HEK293 (cell line): ENCODE measurements around the gene PFN2.

Experiments used
- CTCF ChIP-seq: fragments of 450-650 bp; formaldehyde crosslinking; IDR thresholded peaks from 2 replicates; pipeline ENCODE4 v1.5.1; 2016; ENCODE audit warnings: missing biosample characterization, missing genetic modification characterization
- REST ChIP-seq: fragments of 450-650 bp; formaldehyde crosslinking; IDR thresholded peaks from 2 replicates; pipeline ENCODE4 v1.5.1; 2016; ENCODE audit warnings: missing biosample characterization, missing genetic modification characterization
- ZSCAN16 ChIP-seq: fragments of 450-650 bp; formaldehyde crosslinking; IDR thresholded peaks from 2 replicates; pipeline ENCODE4 v1.5.1; 2016; ENCODE audit warnings: missing biosample characterization, missing genetic modification characterization
- TF ChIP-seq, protein P1 (sequence below): fragments of 450-650 bp; formaldehyde crosslinking; IDR thresholded peaks from 2 replicates; pipeline ENCODE4 v1.5.1; 2016; ENCODE audit warnings: missing biosample characterization, missing genetic modification characterization, low read depth

DNA sequence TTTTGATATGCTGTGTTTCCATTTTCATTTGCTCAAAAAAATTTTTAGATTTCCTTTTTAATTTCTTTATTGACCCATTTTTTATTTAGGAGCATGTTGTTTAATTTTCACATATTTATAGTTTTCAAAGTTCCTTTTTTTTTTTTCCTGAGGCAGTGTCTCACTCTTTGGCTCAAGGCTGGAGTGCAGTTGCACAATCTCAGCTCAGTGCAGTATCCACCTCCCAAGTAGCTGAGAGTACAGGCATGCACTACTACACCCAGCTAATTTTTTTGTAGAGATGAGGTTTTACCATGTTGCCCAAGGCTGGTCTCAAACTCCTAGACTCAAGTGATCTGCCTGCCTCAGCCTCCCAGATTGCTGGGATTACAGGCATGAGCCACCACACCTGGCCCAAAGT, 36.2 kb downstream of the PFN2 start:
- TF ChIP-seq ZSCAN16 (no peak), CTCF (tag by site-specific recombination) (no peak), REST (tag by site-specific recombination) (no peak)
- TF ChIP-seq, protein P1, sequence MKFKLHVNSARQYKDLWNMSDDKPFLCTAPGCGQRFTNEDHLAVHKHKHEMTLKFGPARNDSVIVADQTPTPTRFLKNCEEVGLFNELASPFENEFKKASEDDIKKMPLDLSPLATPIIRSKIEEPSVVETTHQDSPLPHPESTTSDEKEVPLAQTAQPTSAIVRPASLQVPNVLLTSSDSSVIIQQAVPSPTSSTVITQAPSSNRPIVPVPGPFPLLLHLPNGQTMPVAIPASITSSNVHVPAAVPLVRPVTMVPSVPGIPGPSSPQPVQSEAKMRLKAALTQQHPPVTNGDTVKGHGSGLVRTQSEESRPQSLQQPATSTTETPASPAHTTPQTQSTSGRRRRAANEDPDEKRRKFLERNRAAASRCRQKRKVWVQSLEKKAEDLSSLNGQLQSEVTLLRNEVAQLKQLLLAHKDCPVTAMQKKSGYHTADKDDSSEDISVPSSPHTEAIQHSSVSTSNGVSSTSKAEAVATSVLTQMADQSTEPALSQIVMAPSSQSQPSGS (tag by site-specific recombination) = no peak
